HG03064 (cell line): Measurements from ENCODE around the gene OR51D1.

ENCODE experiments used
- ATAC-seq: cut with Tn5 transposase; IDR thresholded peaks from one replicate; pipeline ENCODE4 v1.9.1; 2021; ENCODE audit warnings: low read depth; ENCODE audit not compliant: unreplicated experiment

Gene OR51D1, protein sequence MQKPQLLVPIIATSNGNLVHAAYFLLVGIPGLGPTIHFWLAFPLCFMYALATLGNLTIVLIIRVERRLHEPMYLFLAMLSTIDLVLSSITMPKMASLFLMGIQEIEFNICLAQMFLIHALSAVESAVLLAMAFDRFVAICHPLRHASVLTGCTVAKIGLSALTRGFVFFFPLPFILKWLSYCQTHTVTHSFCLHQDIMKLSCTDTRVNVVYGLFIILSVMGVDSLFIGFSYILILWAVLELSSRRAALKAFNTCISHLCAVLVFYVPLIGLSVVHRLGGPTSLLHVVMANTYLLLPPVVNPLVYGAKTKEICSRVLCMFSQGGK

DNA sequence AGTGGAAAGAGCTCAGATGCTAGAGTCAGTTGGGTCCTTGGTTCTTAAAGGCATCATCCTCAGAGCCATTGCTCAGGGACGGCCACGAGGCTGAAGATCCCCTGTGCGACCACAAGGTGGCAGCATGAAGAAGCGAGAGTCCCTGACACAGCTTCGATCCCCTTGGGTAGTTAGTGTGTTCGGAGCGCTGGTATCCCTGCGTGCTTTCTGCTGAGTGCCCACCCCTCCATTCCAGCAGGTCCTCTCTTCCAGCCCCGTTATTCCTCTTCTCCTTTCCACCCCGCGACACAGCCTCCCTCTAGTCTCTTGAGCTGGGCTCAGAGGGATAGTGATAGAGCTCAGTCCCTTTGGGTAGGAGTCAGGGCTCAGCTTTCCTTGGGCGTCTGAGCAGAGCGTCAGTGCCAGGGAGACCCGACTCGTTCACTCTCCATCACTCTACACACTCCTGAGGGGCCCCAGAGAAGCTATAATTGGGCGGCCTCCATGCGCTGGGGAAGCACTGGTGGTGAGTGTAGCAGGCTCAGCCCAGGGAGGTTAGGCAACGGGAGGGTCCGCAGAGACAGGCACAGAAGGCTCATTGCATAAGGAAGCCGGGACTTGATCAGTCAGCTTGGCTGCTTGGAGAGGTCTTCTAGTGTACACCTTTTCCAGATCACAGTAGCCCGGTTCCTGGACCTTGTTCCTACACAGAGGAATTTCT lies at the start of gene OR51D1:
Gene OR51D1, plus strand, starts transcription at position 516 of the 700 bp plus-strand sequence. CDS start 2,314 bp downstream, outside the sequence.
- ATAC-seq: peak; percentile 95

DNA sequence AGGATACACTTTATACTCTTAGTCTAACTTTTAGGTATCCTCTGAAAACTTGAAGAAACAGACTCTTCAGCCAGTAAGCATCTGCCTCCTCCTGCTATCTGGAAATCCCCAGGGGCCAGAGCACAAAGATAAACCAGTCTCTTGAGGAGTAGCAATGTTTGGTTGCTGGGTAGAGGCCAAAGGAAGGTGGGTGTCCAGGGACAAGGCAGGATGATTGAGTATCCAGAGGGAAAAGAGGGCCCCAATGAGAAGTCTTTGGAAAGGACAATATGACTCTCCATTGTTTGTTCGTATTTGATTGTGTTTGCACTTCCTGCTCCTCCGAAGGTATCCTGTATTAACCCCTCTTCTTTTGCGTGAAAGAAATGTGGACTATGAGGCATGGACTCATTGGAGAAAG lies 48.3 kb upstream of the OR51D1 start:
- ATAC-seq: no peak

DNA sequence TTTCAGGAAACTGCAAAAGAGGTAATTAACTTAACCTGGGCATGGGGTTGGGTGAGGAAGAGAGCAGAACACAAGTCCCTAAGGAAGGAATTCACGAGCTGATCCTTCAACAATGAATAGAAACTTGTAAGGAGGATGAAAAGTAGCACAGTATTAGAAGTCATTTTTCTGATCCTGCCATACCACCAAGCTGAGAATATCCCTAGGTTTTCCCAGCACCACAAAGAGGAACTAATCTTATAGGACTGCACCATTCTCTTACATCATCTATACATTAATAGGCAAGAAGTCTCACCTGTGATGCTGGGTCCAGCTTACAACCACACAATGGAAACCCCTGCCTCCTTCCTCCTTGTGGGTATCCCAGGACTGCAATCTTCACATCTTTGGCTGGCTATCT lies 43.5 kb upstream of the OR51D1 start, which contains the start of gene OR52I1:
Gene OR52I1, plus strand, starts transcription at position 301 of the 400 bp plus-strand sequence. Its CDS starts 0 bp downstream, at position 301.
- ATAC-seq: no peak

DNA sequence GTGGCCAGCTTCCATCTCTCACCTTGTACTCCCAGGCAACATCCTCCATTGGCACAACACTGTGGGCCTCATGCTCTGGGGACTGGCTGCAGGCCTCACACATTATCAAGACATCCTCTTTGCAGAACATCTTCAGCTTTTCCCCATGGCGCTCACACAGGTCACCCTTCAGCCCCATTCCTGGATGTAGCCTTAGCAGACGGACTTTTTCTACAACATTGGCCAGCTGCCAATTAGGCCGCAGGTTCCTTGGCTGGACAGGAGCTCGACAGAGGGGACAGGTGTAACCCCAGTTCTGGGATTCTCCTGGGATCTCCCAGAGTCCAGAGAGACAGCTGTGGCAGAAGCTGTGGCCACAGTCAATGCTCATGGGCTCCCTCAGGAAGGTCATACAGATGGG lies 32.2 kb upstream of the OR51D1 start:
- ATAC-seq: no peak

- no peak for ATAC-seq
Observed at GRCh38 chr11:4606231-4607015, 30.9 kb upstream of the OR51D1 start.

DNA sequence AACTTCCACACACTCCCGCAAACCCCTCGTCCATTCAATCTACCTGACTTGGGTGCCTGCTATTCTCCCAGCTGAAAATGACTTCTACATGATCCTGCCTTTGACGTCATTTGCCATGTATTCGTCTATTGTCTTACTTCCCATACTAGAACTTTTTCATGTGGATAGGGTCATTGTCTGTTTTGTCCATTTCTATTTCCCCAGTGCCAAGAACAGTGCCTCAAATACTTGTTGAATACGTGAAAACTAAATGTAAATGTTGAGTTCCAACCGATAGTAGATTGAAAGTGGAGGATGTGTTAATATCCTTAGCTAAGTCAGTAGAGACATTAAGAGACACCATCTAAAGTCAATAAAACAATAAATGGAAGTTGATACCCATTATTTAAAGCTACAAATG lies 30.2 kb upstream of the OR51D1 start:
- ATAC-seq: no peak

GRCh38 chr11:4607781-4608666 lies 29.3 kb upstream of the OR51D1 start, which contains the start of gene TRIM68:
Gene TRIM68 (minus strand): TSS chr11:4608231. CDS start chr11:4605504, 2,727 bp downstream.
- peak; percentile 100 for ATAC-seq

GRCh38 chr11:4610258-4610935 lies 26.9 kb upstream of the OR51D1 start:
- no peak for ATAC-seq

DNA sequence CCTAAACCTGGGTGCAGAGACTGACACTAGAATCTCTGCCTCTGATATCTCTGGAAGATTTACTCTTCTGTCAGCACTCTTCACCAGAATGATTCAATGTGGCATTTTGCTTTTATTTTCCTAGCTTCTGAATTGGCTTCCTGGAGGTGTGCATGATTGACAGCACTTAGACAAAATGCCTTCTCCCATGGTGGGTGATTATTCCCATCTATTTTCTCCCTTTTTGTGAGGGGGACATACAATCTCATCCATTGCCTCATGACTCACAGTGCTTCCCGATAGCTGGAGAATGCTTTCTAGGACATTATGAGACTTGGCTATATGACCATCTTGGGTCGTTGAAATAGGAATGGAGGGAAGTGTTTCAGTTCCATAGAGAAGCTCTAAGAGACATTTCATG lies 25.3 kb upstream of the OR51D1 start:
- no peak for ATAC-seq

- no peak for ATAC-seq
Observed at GRCh38 chr11:4615856-4616444, 21.3 kb upstream of the OR51D1 start.

DNA sequence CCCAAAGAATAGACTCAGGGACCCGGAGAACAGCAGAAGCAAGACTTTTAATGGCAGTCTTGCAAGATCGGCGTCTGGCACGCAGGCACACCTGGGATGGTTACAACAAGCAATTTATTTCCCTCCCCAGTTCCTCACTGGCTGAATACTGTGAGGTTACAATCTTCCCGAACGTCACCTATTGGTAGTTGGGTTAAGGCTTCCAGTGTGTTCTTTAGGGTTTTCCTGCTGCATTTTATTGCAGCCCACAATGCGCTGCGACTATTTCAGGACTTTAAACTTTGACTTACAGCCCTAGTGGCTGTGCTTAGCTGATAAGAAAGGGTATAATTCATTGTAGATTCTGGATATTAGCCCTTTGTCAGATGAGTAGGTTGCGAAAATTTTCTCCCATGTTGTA lies 17.8 kb upstream of the OR51D1 start:
- ATAC-seq: no peak

GRCh38 chr11:4626207-4627099 lies 10.8 kb upstream of the OR51D1 start:
- no peak for ATAC-seq

- no peak for ATAC-seq
Observed at GRCh38 chr11:4636136-4636535, 1.1 kb upstream of the OR51D1 start.

GRCh38 chr11:4637662-4638047 lies 378 bp downstream of the OR51D1 start:
- no peak for ATAC-seq

- ATAC-seq: no peak
Observed at GRCh38 chr11:4639931-4640330, 2.7 kb downstream of the OR51D1 start.

DNA sequence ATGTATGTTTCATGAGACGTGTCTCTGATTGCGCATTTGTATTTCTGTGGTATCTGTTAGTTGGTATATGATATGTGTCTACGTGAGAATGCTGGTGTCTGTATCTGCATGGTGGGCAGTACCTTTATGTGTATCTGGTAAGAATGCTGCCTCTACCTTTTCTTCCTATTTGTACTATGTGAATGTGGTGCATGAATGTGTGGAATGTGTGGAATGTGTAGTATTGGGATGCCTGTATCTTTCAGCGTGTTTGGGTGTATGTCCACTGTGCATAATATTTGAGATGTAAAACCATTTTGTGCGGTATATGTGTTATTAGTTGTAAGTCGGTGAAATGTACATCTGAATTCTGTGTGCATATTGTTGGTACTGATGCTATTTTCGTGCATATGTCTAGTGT lies 4.2 kb downstream of the OR51D1 start:
- no peak for ATAC-seq

- no peak for ATAC-seq
Observed at GRCh38 chr11:4642043-4642442, 4.8 kb downstream of the OR51D1 start.

GRCh38 chr11:4643076-4643475 lies 5.8 kb downstream of the OR51D1 start:
- no peak for ATAC-seq
